ENCODE results near the gene NDUFA11.

NDUFA11 gene

GRCh38 chr19:5903624-5904351, at the start of gene NDUFA11:
Gene NDUFA11 (minus strand): TSS chr19:5903790. CDS start chr19:5903708, 82 bp downstream.
- DNase-seq: peak; percentile 95 to 98

- DNase-seq: no peak
These were observed 49.5 kb upstream of the NDUFA11 start for GRCh38 chr19:5953030-5953589.

GRCh38 chr19:5952193-5953029, 48.8 kb upstream of the NDUFA11 start:
- no peak for DNase-seq

- no peak for DNase-seq
These were observed 47.8 kb upstream of the NDUFA11 start for GRCh38 chr19:5951338-5951861.

DNA sequence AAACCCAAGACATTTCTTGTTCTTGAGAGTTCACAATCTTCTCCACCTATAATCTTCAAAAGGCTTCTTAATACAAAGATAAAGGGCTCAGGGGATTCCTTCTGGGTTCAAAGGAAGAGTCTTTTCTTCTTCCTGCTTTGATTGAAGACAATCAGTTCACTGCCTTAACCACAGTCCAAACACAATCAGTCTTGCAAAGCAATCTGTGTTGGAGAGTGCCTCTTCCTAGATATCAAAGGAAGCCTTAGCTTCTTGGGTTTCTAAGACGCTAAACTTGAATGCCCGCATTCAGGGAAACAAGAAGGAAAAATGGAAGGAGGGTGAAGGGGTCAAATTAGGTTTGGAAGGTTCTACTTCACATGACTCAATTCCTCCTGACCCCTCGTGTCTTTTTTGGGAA, 47.2 kb upstream of the NDUFA11 start:
- DNase-seq: no peak

DNA sequence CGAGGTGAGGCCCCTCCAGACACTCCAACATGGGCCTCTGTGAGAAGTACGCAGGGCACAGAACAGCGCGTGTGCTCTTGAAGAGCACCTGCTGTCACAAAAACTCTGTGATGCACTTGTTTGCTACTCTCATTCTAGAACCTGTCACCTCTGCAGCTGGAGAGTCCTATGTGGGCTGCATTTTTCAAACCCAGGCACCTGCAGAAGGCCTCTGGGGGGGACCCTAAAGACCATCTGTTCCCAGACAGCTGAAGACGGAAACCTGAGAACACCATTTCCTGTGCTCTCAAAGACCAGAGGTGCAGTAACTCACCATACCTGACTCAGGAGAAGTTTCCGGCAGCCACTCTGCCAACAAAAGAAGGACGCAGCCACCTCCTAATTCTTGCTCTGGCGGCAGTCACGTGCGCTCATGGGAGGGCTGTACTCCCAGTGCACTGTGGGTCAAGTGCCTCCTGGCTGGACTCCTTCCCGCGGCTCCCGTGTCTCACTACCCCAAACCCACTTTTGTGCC, 46.3 kb upstream of the NDUFA11 start:
- peak; percentile 14 to 42 for DNase-seq

DNA sequence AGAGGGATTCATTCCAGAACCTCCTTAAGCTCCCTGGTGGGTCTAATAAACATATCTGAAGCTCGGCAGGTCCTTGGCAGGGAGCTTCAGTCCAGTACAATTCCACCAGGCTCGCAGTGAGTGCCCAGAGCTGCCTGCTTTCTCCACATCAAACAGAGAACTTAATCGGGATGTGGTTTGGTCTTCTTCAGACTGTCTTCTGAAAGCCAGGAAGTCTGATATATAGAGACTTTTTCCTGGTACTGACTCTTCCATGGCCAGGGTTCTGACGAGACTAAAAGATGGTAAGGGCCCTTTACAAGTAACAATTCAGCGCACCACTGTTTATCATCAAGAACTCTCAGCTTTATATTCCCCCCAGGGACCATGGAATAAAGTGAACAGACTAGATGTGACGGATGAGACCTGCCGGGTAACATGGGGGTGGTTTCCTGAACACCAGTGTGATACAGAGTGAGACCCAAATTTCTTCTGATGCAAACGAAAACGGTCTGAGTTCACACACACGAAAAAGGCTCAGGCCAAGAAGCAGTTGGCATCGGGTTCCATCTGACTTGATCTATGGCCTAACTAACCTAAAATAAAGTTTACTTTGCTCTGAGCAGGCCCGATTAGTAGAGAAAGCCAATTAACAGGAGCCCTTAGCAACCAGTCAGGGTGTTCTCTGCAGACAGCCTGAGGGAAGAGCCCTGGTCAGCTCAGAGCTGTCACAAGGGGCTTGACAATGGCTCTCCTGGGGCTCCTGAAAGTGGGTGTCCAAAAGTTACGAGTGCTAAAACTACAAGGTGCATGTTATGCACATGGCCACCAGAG, 45.4 kb upstream of the NDUFA11 start:
- peak in 1 of 2 experiments; percentile 23 for DNase-seq

GRCh38 chr19:5947435-5947834, 43.8 kb upstream of the NDUFA11 start:
- DNase-seq: no peak

- no peak for DNase-seq
These were observed 40.0 kb upstream of the NDUFA11 start for GRCh38 chr19:5943623-5944022.

- no peak for DNase-seq
These were observed 39.5 kb upstream of the NDUFA11 start for GRCh38 chr19:5943045-5943444.

GRCh38 chr19:5941673-5942072, 38.1 kb upstream of the NDUFA11 start:
- no peak for DNase-seq

DNA sequence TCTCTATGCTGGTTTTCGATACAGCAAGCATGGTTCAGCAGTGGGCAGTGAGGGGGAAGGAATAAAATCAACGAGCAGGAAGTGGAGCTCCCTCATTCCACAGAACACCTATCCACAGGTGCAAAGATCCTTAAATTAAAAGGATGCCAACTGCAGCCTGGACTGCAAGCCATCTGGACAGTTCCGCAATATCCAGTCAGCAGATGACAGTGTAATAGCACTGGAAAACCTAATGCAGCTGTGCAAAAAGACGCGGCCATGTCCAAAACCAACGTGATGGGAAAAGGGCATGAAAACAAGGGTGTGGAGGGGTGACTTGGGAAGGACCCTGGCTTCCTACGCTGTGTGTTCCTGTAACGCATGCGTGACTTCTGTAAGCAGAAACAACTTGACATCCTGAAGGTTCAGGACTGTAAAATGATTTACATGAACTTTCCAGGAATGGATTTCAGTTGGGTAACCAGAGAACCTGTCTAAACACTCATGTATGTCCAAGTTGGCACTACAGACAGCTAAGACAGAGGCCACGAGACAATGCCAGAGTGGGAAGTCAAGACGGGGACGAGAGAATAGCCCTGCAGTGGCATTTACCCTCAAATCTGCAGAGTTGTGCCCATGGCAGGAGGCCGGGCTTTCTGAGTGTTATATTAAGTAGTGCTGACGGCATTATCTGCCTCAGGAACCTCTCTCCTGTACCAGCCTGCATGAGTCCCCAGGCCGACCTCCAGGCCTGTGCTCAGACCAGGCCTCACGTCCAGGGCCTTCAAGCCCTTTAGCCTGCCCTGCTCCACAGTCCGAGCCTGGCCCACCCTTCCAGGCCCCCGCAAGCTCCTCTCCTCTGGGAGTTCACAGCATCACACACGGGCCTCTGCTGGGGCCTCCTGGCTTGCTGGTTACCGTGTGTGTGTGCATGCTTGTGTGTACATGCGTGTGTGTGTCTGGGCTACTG, 36.9 kb upstream of the NDUFA11 start:
- DNase-seq: no peak

GRCh38 chr19:5937550-5937949, 34.0 kb upstream of the NDUFA11 start:
- DNase-seq: no peak

DNA sequence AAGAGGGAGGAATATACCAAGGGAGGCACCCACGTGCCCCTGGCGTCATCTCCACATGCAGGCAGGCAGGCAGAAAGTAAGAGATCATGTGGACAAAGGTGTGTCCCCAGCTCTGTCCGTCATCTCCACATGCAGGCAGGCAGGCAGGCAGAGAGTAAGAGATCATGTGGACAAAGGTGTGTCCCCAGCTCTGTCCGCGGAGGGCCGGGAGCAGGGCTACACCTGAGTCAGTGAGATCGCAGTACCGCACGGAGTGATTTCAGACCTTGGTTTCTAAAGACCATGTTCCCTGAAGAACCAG, 32.7 kb upstream of the NDUFA11 start:
- no peak for DNase-seq

GRCh38 chr19:5935473-5936291, 32.1 kb upstream of the NDUFA11 start:
- DNase-seq: no peak

DNA sequence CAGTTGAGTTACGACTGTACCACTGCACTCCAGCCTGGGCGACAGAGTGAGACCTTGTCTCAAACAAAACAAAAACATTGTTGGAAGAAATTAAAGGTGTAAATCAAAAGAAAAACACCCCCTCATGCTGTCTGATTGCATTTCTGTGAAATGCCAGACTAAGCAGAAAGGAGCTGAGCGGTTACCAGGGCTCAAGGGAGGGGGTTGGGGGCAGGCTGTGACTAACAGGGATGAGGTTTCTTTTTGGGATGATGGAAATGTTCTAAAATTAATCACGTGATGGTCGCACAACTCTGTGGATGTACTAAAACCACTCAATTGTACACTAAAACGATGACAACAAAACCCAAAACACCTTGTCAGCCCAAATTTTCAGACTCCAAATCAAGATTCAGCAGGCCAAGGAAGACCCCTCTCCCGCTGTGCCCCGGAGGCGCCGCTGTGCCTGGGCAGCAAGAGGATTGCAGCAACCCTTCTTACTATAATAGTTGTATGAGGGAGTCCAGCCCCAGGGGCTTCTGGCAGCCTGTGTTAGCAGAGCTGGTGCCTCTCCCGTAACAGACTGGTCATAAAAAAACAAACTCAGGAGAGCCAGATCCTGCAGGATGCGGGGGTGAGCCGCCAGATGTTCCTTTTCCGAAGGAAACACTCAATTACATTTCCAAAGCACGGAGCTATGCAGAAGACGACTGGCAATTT, 31.3 kb upstream of the NDUFA11 start:
- no peak for DNase-seq

- no peak for DNase-seq
These were observed 30.4 kb upstream of the NDUFA11 start for GRCh38 chr19:5934069-5934401.

GRCh38 chr19:5933391-5934068, 29.9 kb upstream of the NDUFA11 start:
- no peak for DNase-seq

- DNase-seq: no peak
These were observed 29.1 kb upstream of the NDUFA11 start for GRCh38 chr19:5932609-5933262.

All from stimulated activated CD4-positive, alpha-beta T cell treated with anti-CD3 and anti-CD28 coated beads, Interleukin-4, amount 100 ng/mL, for 4 hours (primary cell).